ENCODE data around the gene CLPTM1L.

CLPTM1L gene

DNA sequence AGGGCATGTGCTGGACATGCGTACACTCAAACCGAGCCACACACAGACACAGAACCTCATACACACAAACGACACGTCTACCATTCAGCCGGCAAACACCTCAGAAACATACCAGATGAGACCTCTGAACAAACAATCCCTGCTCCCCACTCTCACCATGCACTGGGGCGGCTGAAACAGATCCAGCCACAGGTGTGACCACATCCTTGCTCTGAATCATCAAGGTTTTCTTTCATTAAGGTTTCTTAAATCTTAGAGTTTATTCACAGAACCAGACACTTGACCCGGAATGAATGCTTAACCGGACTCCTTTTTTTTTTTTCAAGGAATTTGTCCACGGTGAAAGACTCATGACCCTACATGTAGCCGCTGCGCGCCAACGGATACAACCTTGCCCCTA lies 76.2 kb downstream of the CLPTM1L start:
- H3K27ac ChIP-seq: no peak overlapping the region
- TF ChIP-seq ZFX (IDR thresholded peaks at IDR 0.05; ENCODE audit: borderline replicate concordance) (no peak), CTCF (IDR thresholded peaks at IDR 0.05) (no peak)

DNA sequence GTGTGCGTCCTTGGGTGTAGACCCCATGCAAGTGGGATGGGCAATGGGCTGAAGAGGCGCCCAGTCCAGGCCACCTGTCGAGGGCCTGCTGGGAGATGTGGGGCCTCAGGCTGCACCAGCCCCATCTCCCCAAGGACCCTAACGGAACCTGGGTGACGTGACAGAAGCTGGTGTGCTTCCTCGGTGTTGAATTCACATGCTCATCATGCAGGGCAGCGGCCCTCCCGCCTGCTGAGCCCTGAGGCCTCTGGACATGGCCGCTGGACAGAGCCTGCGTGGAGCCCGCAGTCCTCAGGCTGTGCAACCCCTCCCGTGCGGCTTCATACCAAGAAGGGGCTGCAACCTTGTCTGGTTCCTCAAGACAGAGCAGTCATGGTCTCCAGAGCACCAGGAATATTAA lies 76.8 kb downstream of the CLPTM1L start:
- TF ChIP-seq CTCF (IDR thresholded peaks at IDR 0.05) (no peak), ZFX (IDR thresholded peaks at IDR 0.05; ENCODE audit: borderline replicate concordance) (no peak)
- H3K27ac ChIP-seq: no peak overlapping the region
